HepG2 (cell line): ENCODE data around the gene FAM241B. TPM values are rescaled to one million over a fixed set of nuclear protein-coding genes. Genes with fewer than 3 reads are reported as not detected.
A peak's percentile ranks its signal among the peaks of the same experiment; 100 is the strongest.

Source experiments
- ETV5 ChIP-seq: IDR thresholded peaks from 2 replicates; pipeline ENCODE4 v1.6.1; 2018; ENCODE audit warnings: missing biosample characterization, missing genetic modification reagents, inconsistent platforms, borderline replicate concordance
- GATA4 ChIP-seq: sonication (generic); IDR thresholded peaks from 2 replicates; pipeline ENCODE4 v1.6.1; 2016; ENCODE audit warnings: antibody characterized with exemption, low read depth, borderline replicate concordance
- HNF1B ChIP-seq: sonication (generic); formaldehyde crosslinking; IDR thresholded peaks from 2 replicates; pipeline ENCODE4 v1.5.1; 2020; ENCODE audit warnings: mild to moderate bottlenecking, moderate library complexity, missing genetic modification reagents
- ISX ChIP-seq: sonication (generic); formaldehyde crosslinking; conservative IDR thresholded peaks from 2 replicates; pipeline ENCODE4 v1.5.0; 2020; ENCODE audit warnings: missing genetic modification reagents
- LCORL ChIP-seq, 2 experiments: fragments of 450-650 bp in 1 of 2; sonication (generic) in 1 of 2; formaldehyde crosslinking in 1 of 2; IDR thresholded peaks; 2 replicates each; pipeline versions ENCODE4 v1.5.0 to v1.6.1; 2017 to 2020; ENCODE audit warnings: antibody characterized with exemption in 1 of 2, missing genetic modification reagents in 1 of 2
- MAFK ChIP-seq, 2 experiments: IDR thresholded peaks in 1 of 2; conservative IDR thresholded peaks in 1 of 2; 2 replicates each; pipeline ENCODE4 v1.6.1; 2011; ENCODE audit warnings: improper control_type of control experiment in 2 of 2, low read length in 2 of 2
- NAIF1 ChIP-seq: sonication (generic); formaldehyde crosslinking; IDR thresholded peaks from 2 replicates; pipeline ENCODE4 v1.5.0; 2020; ENCODE audit warnings: mild to moderate bottlenecking, missing genetic modification reagents, borderline replicate concordance
- POGZ ChIP-seq: sonication (generic); formaldehyde crosslinking; IDR thresholded peaks from 2 replicates; pipeline ENCODE4 v1.4.0; 2020; ENCODE audit warnings: mild to moderate bottlenecking, missing genetic modification reagents
- RARG ChIP-seq: sonication (generic); formaldehyde crosslinking; IDR thresholded peaks from 2 replicates; pipeline ENCODE4 v1.4.0; 2020; ENCODE audit warnings: low read depth, mild to moderate bottlenecking, missing genetic modification reagents
- RBFOX2 ChIP-seq: fragments of 200-400 bp; formaldehyde crosslinking; IDR thresholded peaks from 2 replicates; pipeline ENCODE4 v1.6.1; 2017; ENCODE audit warnings: low read depth, mild to moderate bottlenecking, low read length
- SALL1 ChIP-seq: sonication (generic); formaldehyde crosslinking; IDR thresholded peaks from 2 replicates; pipeline ENCODE4 v1.8.0; 2022; ENCODE audit warnings: mild to moderate bottlenecking, missing genetic modification reagents
- SAP130 ChIP-seq: IDR thresholded peaks from 2 replicates; pipeline ENCODE4 v1.6.1; 2016; ENCODE audit warnings: low read depth
- SP4 ChIP-seq: sonication (generic); formaldehyde crosslinking; IDR thresholded peaks from 2 replicates; pipeline ENCODE4 v1.8.1; 2023; ENCODE audit warnings: mild to moderate bottlenecking, missing genetic modification reagents
- STAT5B ChIP-seq: sonication (generic); formaldehyde crosslinking; IDR thresholded peaks from 2 replicates; pipeline ENCODE4 v1.4.0; 2020; ENCODE audit warnings: missing genetic modification reagents
- UBTF ChIP-seq: sonication (generic); formaldehyde crosslinking; IDR thresholded peaks from 2 replicates; pipeline ENCODE4 v1.4.0; 2020; ENCODE audit warnings: mild to moderate bottlenecking, missing genetic modification reagents
- ZBTB10 ChIP-seq: sonication (generic); formaldehyde crosslinking; IDR thresholded peaks from 2 replicates; pipeline ENCODE4 v1.4.0; 2020; ENCODE audit warnings: missing genetic modification reagents, borderline replicate concordance
- ZFP1 ChIP-seq: IDR thresholded peaks from 2 replicates; pipeline ENCODE4 v1.6.1; 2016
- ZNF672 ChIP-seq: sonication (generic); formaldehyde crosslinking; IDR thresholded peaks from 2 replicates; pipeline ENCODE4 v1.8.1; 2022; ENCODE audit warnings: missing genetic modification reagents
- ZNF724P ChIP-seq: sonication (generic); formaldehyde crosslinking; IDR thresholded peaks from 2 replicates; pipeline ENCODE4 v1.8.0; 2022; ENCODE audit warnings: missing genetic modification reagents, borderline replicate concordance
- ZNF75D ChIP-seq: sonication (generic); formaldehyde crosslinking; IDR thresholded peaks from 2 replicates; pipeline ENCODE4 v1.8.1; 2023; ENCODE audit warnings: missing genetic modification reagents, mild to moderate bottlenecking, borderline replicate concordance
- ZNF761 ChIP-seq: sonication (generic); formaldehyde crosslinking; conservative IDR thresholded peaks from 2 replicates; pipeline ENCODE4 v1.4.0; 2020; ENCODE audit warnings: mild to moderate bottlenecking, missing genetic modification reagents
- ZNF792 ChIP-seq: IDR thresholded peaks from 2 replicates; pipeline ENCODE4 v1.6.1; 2016
- polyA plus RNA-seq, 8 experiments: library from polyadenylated mRNA; depleted of rRNA in 3 of 8; stranded (reverse) in 7 of 8; unstranded in 1 of 8; fragments of >200 nt; fragmentation: Illumina TruSeq in 4 of 8; extraction: Trizol in 4 of 8; gene quantifications; 2 replicates each; pipeline versions ENCODE4 v1.2.1 to v1.2.3, GENCODE V29; 2011 to 2016; ENCODE audit warnings: low read depth in 4 of 8, missing spikeins in 1 of 8, mixed read lengths in 1 of 8; ENCODE audit not compliant: insufficient read depth in 1 of 8
- total RNA-seq, 5 experiments: library from RNA; depleted of rRNA; stranded (reverse); fragments of >200 nt; fragmentation: Illumina TruSeq; extraction: Trizol; gene quantifications; 2 replicates each; pipeline ENCODE4 v1.2.3, GENCODE V29; 2016; ENCODE audit warnings: low read depth in 1 of 5
- TF ChIP-seq, protein P1 (sequence below): sonication (generic); formaldehyde crosslinking; IDR thresholded peaks from 2 replicates; pipeline ENCODE4 v1.4.0; 2020; ENCODE audit warnings: missing genetic modification reagents, low read depth, mild to moderate bottlenecking, borderline replicate concordance

The FAM241B gene
- total and polyA plus RNA-seq, 2 of the 13 experiments (the other 11 are each of a cell fraction or from before 2014, with no cell fraction given) = 1.9 to 4.0 TPM

- no peak for TF ChIP-seq LCORL (IDR thresholded peaks at IDR 0.05)
- TF ChIP-seq LCORL (CRISPR knock-in tag; IDR thresholded peaks at IDR 0.05) = no peak
- TF ChIP-seq SP4 (CRISPR knock-in tag) = no peak
- no peak for TF ChIP-seq ISX (CRISPR knock-in tag)
- TF ChIP-seq, protein P1, sequence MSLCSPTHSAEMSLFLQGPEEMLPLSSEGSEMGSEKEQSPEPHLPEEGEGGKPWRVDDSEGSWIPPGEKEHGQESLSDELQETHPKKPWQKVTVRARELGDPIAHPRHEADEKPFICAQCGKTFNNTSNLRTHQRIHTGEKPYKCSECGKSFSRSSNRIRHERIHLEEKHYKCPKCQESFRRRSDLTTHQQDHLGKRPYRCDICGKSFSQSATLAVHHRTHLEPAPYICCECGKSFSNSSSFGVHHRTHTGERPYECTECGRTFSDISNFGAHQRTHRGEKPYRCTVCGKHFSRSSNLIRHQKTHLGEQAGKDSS (CRISPR knock-in tag) = no peak
- no peak for TF ChIP-seq ZFP1 (CRISPR knock-in tag)
- TF ChIP-seq GATA4 = no peak
- no peak for TF ChIP-seq ZNF672 (CRISPR knock-in tag)
- no peak for TF ChIP-seq ZNF792 (CRISPR knock-in tag)
- TF ChIP-seq RARG (CRISPR knock-in tag) = no peak
- TF ChIP-seq ZNF761 (CRISPR knock-in tag) = no peak
- TF ChIP-seq ZNF724P (CRISPR knock-in tag) = no peak
- TF ChIP-seq NAIF1 (CRISPR knock-in tag) = no peak
- TF ChIP-seq ETV5 (CRISPR knock-in tag) = peak; percentile 41; the same call in 1 of the 2 replicates
- no peak for TF ChIP-seq MAFK (conservative IDR thresholded peaks at IDR 0.05 in 1 of 2, IDR thresholded peaks at IDR 0.05 in 1 of 2; ENCODE audit: low read length in 2 of 2)
- TF ChIP-seq ZBTB10 (CRISPR knock-in tag) = no peak
- TF ChIP-seq STAT5B (CRISPR knock-in tag) = no peak
- no peak for TF ChIP-seq HNF1B (CRISPR knock-in tag)
- peak; percentile 28; the same call in 1 of the 2 replicates for TF ChIP-seq RBFOX2
- peak; percentile 39 for TF ChIP-seq SALL1 (CRISPR knock-in tag)
- TF ChIP-seq POGZ = 0 out of 2 replicates have a peak, but pooled peaks have one; percentile 31
- peak; percentile 31; the same call in 1 of the 2 replicates for TF ChIP-seq SAP130 (CRISPR knock-in tag)
- peak; percentile 35; the same call in 1 of the 2 replicates for TF ChIP-seq UBTF (CRISPR knock-in tag)
- no peak for TF ChIP-seq ZNF75D (CRISPR knock-in tag)
These were observed at the start of gene FAM241B (continued) for GRCh38 chr10:69629897-69630650.
